NOMO-1 treated with dmso at 0.1 percent for 144 hours (cell line): ENCODE data around the gene SUGP1.

Experiments used
- DNase-seq: peaks from one replicate; lab custom pipeline; 2025; ENCODE audit not compliant: unreplicated experiment; lab: John Stamatoyannopoulos, UW

Gene SUGP1

DNA sequence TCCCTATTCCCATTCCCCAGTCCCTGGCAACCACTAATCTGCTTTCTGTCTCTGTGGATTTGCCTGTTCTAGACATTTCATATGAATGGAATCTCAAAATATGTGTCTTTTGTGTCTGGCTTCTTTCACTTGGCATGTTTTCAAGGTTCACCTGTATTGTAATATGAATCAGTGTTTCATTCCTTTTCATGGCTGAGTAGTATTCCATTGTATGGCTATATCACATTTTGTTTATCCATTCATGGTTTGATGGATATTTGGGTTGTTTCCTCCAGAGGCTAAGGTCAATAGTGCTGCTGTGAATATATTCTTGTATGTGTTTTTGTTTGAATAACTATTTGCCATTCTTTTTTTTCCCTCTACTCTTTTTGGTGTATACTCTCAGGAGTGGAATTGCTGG lies 84.1 kb downstream of the SUGP1 start:
- DNase-seq = no peak

- DNase-seq = no peak
These were observed 86.0 kb downstream of the SUGP1 start for GRCh38 chr19:19234220-19234816.

DNA sequence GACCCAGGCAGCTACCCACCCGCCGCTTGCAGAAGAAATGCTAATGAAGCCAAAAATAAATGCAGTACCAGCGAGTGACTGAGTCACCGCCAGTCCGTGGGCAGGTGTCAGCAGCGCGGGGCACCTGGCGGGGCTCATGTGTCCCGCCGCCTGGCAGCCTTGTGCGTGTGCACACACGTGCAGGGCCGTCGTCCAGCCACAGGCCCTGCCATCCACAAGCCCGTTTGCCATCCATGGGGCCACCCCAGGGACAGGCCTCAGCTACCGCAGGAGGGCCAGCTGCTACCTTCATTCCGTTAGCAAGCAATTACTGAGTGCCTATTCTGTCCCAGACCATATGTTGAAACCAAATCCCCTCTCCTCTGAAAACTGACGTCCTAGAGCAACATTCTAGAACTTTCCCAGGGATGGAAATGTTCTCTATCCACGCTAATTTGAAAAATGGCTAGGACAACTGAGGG lies 88.0 kb downstream of the SUGP1 start:
- DNase-seq = no peak

- DNase-seq = no peak
These were observed 89.3 kb downstream of the SUGP1 start for GRCh38 chr19:19230999-19231398.

GRCh38 chr19:19229701-19230100 lies 90.6 kb downstream of the SUGP1 start:
- no peak for DNase-seq

DNA sequence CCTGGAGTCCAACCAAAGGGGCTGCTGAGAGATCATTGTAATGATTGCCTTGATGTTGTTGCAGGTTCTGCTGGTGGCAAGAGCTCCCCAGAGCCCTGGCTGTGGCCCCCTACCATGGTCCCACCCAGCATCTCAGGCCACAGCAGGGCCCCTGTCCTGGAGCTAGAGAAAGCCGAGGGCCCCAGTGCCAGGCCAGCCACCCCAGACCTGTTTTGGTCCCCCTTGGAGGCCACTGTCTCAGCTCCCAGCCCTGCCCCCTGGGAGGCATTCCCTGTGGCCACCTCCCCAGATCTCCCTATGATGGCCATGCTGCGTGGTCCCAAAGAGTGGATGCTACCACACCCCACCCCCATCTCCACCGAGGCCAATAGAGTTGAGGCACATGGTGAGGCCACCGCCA lies 93.1 kb downstream of the SUGP1 start:
- DNase-seq = no peak

DNA sequence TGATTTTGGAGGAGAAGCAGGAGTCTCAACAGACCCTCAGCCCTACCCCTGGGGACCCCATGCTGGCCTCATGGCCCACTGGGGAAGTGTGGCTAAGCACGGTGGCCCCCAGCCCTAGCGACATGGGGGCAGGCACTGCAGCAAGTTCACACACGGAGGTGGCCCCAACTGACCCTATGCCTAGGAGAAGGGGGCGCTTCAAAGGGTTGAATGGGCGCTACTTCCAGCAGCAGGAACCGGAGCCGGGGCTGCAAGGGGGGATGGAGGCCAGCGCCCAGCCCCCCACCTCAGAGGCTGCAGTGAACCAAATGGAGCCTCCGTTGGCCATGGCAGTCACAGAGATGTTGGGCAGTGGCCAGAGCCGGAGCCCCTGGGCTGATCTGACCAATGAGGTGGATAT lies 93.6 kb downstream of the SUGP1 start:
- no peak for DNase-seq

DNA sequence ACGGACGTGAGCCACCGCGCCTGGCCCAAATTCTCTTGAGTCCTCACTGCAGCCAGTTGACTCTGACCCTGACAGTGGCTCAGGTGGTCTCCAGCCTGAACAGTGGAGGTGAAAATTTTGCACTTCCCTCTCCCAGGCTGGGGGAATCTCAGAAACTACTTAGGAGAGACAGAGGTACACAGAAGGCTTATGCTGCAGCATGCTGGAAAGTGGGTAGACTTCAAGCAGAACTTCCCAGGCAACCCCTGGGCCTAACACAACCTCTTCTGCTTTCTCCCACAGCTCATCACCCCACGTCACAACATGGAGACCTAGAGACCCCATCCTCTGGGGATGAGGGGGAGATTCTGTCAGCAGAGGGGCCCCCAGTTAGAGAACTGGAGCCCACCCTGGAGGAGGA lies 94.1 kb downstream of the SUGP1 start:
- DNase-seq = no peak
